NOMO-1 (cell line): ENCODE data around the gene CATSPERB.
"Not testable (repeated sequence)": the region's sequence is repeated elsewhere in the genome, so short reads cannot be mapped to it uniquely, and the experiment has no call there.

Experiments
- DNase-seq, 2 experiments: peaks; one replicate each; lab custom pipeline; 2025; ENCODE audit not compliant: unreplicated experiment in 2 of 2; lab: John Stamatoyannopoulos, UW

CATSPERB gene

GRCh38 chr14:91732859-91733477 is 1.1 kb upstream of the CATSPERB start:
- no peak for DNase-seq

DNA sequence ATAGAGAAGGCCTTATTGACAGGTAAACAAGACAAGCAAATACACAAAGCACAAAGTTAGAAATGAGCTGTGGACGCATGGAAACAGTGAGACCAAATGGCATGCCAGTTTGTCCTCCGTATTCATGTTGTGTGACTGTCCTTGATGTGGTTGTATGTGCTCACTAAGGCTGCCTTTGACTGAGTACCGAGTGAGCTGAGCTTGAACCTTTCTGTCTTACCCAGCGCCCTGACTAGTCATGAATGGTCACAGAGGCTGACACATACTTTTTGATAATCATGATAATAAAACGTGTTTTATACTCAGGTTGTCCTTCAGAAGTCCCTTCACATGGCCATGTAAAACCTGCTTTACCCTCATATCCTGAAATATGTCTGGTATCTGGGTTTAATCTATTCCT is 553 bp upstream of the CATSPERB start:
- no peak for DNase-seq

GRCh38 chr14:91731018-91731417 is 868 bp downstream of the CATSPERB start:
- DNase-seq, result no peak

GRCh38 chr14:91729756-91730155 is 2.1 kb downstream of the CATSPERB start:
- DNase-seq, result no peak

- DNase-seq, result no peak
These were observed 3.2 kb downstream of the CATSPERB start for GRCh38 chr14:91728616-91729183.

DNA sequence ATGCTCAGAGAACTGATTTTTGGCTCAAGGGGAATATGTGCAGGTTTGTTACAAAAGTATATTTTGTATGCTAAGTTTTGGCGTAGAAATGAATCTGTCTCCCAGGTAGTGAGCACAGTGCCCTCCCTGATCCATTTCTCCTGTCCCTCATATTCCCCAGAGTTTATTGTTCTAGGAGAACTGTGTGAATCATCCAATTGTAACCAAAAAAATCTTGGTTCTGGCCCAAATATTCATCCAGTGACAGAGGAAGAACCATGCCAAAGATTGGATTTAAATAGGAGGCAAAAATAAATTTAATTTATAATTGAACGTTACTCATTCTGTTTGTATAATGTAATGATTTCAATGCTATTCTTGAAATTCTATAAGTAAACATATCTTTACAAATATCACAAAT is 4.8 kb downstream of the CATSPERB start:
- DNase-seq, result no peak

GRCh38 chr14:91723501-91723900 is 8.4 kb downstream of the CATSPERB start:
- DNase-seq, result no peak

DNA sequence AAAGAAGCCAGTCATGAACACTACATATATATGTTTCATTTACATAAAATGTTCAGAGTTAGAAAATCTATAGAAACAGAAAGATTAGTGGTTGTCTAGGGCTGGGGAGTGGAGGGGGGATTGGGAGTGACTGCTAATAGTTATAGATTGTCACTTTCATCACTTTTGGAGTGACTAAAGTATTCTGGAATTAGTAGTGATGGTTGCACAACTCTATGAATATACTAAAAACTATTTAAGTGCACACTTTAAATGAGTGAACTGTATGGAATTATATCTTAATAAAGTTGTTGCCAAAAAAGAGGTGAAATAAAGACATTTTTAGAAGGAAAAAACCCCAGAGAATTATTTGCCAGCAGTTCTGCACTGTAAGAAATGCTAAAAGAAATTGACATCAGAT is 9.5 kb downstream of the CATSPERB start:
- no peak for DNase-seq

GRCh38 chr14:91719839-91720238 is 12.0 kb downstream of the CATSPERB start:
- no peak for DNase-seq

DNA sequence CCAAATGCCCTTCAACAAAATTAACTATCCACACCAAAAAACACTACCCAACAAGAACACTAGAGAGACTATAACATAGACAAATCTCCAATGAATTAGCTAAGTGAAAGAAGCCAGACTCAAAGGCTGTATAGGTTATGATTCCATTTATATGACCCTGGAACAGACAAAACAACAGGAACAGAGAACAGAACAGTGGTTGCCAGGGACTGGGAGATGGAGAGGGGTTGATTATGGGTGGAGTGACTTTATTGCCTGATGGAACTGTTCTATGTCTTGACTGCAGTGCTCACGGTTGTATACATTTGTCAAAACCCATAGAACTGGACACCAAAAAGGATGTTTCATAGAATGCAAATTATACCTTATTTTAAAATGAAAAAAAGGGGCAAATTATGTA is 14.9 kb downstream of the CATSPERB start:
- DNase-seq, result no peak

- no peak for DNase-seq
These were observed 17.1 kb downstream of the CATSPERB start for GRCh38 chr14:91714805-91715204.

DNA sequence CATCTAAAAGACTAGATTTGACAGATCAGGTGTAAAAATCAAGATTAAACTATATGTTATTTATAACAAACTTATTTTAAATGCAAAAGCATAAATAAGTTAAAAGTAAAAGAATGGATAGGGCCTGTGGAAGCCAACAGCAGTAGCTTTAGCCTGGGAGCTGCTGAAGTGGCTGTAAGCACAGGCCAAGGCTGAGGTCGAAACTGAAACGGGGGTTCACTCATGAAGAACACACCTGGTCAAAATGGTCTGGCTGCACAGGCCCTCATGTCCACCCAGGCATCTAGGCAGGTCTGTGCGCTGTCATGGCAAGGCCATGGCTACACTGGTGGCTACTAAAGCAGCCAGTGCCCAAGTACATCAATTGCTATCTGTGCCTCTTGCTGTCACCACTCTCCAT is 23.1 kb downstream of the CATSPERB start:
- no peak for DNase-seq

DNA sequence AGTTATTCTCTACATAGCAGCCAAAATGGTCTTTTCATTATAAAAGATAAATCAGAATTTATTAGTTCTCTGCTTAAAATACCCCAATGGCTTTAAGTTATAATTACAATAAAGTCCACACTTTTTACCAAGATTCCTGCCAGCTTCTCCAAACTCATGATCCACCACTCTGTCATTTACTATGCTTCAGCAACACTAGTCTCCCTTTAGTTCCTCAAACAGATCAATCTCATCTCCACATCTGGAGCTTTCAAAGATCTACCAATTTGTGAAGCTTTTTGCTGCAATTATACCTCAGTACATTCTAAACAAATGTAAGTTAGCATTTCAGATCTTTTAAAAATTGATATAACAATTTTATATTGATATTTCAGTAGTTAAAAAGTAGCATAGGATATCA is 24.9 kb downstream of the CATSPERB start:
- no peak for DNase-seq

- no peak for DNase-seq
These were observed 37.2 kb downstream of the CATSPERB start for GRCh38 chr14:91694643-91695042.

DNA sequence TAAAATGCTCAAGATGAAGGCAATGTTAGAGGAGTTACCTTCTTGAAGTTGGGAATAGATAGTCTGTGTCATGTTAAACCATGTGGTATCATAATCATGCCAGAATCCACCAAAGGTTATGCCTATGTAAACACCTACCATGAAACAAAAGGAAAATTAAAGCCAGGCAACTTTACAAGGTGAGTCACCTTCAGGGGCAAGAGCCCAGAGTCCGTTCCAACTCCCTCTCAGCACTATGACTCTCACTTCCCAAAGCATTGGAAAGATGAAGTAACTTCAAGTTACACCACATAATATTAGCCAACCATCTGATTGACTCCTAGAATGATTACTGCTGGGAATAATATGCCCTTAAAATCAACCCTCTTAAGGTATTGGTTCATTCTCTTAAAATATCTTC is 38.5 kb downstream of the CATSPERB start:
- DNase-seq, result peak in 1 of 2 experiments; percentile 18

DNA sequence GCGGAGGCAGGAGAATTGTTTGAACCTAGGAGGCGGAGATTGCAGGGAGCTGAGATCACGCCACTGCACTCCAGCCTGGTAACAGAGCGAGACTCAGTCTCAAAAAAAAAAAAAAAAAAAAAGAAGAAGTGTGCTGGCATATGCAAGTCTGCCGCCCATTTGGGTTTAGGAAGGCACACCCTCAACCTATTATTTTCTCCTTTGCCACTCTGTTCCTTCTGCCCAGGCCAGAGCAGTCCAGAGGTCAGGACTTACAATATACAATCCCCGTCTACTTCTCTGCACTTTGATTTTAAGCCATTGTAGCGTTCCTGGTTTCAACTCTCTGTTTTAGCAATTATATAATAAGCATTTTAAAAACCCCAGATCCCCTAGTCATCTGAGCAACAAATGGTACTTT is 39.8 kb downstream of the CATSPERB start:
- no peak for DNase-seq

DNA sequence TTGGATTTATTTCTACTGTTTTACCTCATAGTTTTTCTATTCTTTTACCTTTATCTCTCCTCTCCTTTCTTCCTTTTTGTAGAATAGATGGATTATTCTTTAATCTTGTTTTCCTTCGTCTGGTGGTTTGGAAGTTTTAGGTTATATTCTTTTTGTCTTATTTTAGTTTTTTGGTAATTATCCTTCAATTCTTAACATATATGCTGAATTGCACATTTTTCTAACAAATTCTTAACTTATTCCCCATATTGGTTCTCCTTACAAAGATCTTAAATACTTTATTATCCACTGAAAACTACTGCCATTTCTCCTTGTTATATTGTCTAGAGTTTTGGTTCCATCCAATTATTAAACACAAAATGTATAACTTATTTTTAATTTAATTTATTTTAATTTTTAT is 42.3 kb downstream of the CATSPERB start:
- DNase-seq, result no peak

DNA sequence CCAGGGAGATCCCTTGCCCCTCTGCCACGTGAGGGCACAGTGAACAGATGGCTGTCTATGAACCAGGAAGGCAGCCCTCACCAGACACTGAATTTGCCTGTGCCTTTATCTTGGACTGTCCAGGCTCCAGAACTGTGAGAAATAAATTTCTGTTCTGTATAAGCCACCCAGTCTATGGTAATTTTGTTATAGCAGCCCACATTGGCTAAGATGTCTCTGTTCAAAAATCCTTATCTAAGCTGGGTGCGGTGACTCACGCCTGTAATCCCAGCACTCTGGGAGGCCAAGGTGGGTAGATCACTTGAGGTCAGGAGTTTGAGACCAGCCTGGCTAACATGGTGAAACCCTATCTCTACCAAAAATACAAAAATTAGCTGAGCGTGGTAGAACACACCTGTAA is 44.5 kb downstream of the CATSPERB start:
- DNase-seq, result not testable (repeated sequence)

DNA sequence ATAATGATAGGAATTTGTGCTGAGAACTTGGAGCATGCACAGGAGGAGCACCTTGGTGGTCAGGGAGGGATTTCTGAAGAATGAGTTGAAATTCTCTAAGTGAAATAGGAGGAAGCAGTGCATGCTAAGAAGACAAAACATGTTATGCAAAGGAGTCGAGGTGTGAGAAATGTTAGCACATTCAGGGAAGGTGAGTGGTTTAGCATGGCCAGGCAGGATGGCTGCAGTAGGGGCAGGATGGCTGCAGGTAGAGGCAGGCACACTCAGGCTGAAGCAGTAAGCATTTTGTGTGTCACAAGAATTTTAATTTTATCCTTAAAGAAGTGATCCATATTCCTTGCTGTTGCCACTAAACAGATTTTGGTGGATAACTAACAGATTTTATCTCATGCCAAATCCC is 46.3 kb downstream of the CATSPERB start:
- no peak for DNase-seq

GRCh38 chr14:91681893-91682563 is 49.9 kb downstream of the CATSPERB start:
- DNase-seq, result no peak

DNA sequence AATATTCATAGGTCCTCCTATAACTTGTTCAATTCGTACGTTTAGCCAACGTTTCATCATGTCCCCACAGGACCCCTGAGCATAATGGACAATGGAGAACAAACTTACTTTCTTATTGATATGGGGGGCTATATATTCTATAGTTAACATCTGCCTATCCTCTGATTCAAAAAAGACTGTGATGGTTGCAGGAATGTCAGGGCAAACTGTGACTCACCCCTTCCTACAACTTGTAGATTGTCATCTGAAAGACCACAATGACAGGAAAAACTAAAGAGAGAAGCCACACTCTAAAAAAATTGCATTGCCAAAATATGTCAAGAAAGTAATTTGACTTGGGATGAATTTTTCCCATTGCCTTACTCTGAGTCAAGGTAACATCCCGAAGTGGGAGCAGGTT is 50.8 kb downstream of the CATSPERB start:
- no peak for DNase-seq

- no peak for DNase-seq
These were observed 52.6 kb downstream of the CATSPERB start for GRCh38 chr14:91679273-91679672.
